ENCODE results near the gene ATF6B.

GRCh38 chr6:32174416-32174815 lies 46.4 kb upstream of the ATF6B start:
- TF ChIP-seq CTCF (IDR thresholded peaks at IDR 0.05; ENCODE audit: low read depth, low read length) = no peak
- no peak for TF ChIP-seq POLR2A (IDR thresholded peaks at IDR 0.05; ENCODE audit: extremely low read depth, insufficient read length)
- no peak for TF ChIP-seq MAX (IDR thresholded peaks at IDR 0.05; ENCODE audit: low read depth, low read length)
